NCI-H748 treated with DMSO at 0.1 percent for 48 hours (cell line): Measurements from ENCODE around the gene ROBO2.
A peak's percentile ranks its signal among the peaks of the same experiment; 100 is the strongest.

Experiments
- DNase-seq: peaks from one replicate; lab custom pipeline; 2025; lab: John Stamatoyannopoulos, UW

The ROBO2 gene

DNA sequence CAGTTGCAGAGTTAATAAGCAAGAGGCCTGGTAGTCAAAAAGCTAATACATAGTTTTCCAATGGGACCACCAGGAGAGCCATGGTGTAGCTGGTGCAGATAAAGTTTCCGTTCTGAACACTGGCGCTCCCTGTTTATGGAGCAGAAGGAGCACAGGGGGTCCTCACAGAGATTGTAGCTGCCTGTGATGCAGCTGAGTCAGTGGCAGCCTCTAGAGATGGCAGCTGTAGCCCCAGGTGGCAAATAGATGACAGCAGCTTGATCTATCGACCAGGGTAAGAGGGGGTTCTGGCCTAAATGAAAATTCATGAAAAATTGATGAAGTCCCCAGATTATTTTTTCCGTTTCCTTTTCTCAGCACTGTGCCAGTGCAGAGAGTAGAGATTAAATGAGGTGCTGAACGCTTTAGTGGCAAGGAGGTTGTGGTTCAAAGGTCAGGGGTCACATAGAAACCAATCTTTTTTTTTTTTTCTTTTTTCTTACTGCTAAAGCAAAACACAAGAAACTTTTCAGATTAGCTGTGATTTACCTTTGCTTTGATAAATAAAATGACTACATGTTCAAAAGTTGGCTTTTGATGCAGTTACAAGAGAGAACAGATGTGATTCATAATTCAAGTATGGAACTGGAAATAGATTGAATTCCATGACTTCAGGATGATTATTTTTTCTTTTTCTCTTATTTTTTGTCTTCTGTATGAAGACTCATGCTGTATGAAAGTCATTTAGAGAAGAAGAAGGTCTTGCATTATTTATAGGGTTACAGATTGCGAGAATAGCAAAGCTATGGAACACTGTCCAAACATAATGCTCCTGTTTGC, 63.3 kb downstream of the ROBO2 start:
- DNase-seq = no peak

DNA sequence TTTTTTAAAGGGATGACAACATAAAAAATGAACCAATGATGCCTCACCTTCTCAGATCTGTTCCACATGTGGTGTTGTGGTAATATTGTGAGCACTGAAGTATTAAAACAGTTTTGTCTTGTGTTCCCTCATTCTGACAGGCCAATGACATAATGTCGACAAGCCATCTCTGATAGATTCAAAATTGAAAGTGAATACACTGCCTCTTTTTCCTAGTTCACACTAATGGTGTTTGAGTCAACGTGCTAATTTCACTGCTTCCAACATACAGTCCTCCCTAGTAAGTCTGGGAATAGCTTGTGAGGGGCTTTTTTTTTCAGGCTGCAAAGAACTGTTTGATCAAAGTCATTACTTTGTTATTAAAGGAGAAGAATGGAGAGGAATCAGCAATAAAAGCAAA, 82.8 kb downstream of the ROBO2 start:
- no peak for DNase-seq

DNA sequence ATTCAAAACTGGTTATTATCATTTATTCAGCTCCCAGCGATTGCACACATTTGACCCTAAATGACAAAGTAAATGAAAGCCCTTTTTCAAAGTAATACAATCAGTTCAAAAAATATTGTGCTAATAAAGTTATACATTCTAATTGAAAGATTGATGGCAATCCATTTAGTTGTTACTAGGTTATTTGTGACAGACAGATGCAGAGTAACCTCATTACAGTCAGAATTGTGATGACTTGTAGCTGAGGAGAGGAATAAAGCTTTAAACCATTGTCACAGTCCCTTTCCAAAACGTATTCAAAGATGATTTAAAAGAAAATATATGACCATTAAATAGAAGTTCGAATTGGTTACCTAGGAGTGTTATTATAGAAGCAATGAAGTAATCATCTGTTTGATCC, 86.1 kb downstream of the ROBO2 start:
- no peak for DNase-seq

DNA sequence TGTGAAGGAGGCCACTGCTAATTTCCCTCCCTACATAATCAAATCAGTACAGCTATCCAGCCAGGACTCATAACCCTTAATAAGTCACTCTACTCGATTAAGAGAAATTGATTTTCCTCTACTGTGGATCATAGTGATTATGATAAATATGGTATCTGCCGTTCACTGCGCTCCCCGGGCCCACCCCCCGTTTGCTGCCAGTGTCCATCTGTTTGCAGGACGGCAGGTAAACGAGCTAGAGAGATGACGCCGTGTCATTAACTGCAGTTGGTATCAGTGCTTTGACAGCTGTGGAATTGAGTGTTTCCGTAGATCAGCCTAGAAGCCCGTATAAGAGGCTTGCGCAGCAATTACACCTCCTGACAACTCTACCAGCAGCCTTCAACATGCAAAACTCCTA, 94.9 kb downstream of the ROBO2 start:
- DNase-seq = no peak

DNA sequence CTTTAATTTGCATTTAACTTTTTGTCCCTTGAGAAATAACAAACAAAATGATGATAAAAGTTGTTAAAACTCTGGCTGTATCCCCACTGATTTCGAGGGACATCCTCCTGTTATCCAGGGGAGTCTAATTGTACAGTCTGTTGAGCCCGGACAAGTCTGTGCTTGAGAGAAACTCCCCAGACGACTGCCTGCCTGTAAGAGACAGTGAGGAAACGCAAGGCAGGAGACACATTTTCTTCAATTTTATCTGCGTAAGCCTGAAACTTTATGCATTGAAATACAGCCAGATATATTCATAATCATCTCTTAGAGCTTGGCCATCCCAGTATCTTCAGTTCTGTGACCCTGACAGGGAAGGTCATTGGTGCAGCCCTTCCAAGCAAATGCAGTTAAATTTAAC, 97.7 kb downstream of the ROBO2 start:
- DNase-seq = no peak

DNA sequence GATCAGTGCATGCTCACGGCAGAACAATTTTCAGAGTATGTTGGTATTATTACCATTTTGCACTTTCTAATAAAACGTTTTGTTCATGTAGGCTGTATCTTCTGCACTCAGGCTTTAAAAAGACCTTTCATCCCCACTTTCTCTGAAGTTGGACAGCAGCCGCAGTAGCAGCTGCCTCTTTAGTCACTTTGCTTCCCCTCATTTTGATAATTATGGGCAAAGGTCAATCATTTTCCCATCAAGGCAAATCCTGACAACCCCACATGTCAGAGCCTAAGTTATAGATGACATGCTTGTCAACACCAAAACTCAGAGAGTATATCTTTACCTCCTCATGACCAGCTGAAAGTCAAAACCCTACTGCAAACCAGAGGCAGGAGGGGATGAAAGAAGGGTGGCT, 99.7 kb downstream of the ROBO2 start:
- no peak for DNase-seq

DNA sequence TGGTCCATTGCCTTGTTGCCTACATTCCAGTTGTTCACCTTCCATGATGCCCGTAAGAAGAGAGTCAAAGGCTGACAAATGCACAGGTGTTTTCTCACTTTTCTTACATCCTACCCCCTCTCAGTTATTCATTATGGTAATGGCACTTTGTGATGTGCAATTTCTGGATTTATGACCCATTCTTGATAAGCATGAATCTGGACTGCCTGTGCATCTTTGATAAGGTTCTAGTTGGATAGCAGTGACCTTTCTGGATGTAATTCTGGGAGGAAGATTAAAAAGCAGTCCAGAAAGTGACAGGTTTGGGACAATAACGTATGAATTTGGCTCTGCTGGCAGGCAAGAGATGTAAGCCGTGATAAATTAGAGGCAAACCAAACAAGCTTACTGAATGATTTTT, 101.5 kb downstream of the ROBO2 start:
- no peak for DNase-seq

DNA sequence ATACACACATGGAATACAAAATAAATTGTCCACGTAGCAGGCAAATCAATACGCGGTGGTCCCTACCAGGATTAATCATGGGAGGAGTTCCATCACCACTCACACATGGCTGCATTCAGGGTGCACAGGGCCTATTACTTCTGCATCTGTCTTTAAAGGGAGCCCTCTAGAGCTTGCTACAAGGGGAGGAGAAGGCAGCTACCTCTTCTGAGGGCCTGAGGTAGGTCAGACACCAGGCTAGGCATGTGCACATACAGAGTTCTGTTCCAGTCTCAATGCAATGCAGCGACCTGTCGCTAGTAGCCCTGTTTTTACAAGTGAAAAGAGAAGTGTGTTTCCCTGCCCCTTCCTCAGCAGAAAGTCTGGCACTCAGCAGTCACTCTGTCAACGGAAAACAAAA, 102.7 kb downstream of the ROBO2 start:
- no peak for DNase-seq

DNA sequence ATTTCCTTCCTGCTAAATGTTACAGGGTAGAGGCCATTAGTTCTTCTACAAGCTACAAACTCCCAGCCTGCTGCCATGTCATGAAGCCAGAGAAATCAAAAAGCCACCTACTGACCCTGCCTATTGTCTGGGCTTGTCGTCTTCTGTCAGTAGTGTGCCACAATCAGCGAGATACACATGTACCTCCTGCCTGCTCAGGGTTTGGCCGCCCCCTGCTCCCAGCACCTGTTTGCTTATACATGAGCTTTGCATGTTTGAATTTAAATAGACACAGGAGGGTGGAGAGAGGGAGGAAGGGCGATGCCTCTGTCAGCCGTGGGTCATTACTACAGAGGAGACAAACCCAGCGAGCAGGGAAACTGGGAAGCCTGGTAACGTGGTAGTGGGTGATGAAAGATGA, 106.1 kb downstream of the ROBO2 start:
- peak; percentile 39 for DNase-seq

DNA sequence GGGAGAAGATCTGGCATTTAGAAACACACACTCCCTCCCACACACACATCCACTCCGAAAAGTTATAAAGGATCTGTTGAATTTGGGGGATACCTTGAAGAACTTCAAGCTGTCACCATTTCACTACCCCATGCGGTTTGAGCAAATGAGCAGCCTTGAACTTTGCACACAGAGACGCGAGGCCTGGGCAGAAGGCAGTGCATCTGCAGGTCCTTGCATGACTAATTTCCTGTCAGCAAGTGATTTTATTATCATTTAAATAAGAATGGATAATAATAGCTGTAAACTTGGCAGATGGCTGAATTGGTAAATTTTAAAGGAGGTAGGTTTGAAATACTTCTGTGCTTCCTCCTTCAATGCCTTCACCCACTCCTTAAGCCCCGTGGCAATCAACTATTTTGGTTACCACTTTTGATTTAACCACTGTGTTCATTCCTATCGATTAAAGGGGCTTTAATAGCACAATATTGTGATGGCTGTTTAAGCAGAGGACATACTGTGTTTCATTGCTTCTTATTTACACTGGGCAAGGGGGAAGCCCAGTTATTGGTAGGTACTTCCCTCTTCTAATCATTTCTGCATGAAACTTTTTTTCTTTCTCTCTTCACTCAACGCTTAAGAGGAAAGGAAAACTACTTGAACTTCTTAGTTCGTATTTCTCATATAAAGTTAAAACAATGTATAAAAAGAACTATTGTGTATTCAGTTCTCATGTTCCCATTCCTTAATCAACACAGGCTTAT, 108.1 kb downstream of the ROBO2 start:
- DNase-seq = no peak

DNA sequence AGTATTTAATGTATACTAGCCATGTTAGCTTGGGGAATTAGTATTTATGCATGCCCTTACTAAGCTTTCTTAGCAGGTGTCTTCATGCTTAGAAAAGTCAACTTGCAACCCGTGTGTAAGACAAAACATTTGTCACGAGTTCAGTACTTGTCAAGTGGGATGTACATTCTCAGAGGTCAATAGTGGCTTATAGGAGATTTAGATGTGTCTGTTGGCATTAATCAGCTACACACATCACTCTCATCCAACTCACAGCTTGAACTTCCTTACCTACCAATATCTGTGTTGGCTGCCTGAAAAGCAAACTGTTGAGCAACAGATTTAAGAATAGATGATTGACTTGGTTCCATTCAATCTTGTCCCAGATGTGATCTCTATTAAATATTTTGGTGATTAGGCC, 109.5 kb downstream of the ROBO2 start:
- no peak for DNase-seq

DNA sequence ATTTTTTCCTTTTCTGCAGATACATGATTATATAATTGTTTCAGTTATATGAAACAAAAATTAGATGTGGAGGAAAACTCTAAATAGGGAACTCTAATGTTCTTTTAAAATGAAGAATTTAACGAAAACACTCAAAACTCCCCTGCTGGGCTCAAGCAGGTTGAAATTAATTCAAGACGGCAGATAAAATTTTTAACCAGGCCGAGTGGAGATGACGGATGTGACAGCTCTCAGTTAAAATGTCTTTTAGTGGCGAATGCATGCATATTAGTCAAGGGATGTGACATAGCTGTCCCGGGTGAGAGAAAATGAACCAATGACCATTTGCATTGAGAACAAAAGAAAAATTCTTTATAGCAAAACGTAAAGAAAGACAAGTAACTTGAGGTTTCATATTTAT, 110.1 kb downstream of the ROBO2 start:
- DNase-seq = no peak

DNA sequence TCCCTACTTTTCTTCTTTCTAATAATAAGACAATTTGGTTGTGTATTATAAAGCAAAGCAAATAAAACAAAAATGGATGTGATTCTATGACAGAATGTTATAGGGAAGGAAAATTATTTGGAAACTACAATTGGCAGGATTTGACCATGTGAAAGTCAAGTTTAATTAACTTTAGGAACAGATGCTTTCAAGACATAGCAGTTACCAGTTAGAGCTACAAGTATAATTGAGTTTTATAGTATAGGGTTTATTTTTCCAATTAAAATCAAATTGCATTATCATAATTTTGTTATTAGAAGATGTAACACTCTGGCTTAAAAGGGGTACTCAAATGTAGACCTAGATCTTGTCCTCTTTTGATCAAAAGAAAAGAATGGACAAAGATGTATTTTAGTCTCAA, 110.9 kb downstream of the ROBO2 start:
- DNase-seq = no peak

DNA sequence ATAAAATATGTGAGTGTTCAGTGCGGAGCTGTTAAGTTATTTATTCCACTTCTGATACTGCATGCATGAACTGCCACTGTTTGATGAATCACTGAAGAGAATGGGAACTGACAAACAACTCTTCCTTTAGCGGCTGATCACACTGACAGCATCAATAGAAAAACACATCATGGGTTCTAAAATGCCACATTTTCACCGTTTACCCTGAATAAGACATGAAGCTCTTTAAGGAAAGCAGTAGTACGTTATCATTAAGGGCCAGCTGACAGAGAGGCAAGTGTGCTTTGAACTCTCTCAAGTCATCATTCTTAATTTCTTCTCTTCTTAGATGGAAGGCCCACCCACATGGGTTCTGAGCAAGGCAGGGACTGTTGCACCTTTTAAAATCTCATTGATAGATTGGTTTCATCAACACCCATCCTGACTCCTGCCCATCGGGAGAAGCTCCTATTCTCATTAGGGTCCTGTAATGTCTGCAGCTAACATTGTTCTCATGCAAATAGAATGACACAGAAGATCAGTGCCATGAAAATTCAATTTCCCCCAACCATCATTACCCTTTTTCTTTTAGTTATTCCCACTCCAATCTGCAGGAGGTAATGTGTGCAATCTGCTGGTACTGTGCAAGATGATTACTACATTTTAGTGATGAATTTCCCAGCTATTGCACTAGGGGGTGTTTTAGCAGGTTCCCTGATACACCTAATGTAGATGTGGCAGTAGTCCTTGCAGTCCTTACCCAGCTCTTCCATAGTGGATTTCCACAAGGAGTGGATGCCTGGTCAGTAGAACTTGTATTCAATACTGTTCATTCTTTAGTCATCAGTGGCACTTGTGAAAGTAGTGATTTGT, 119.1 kb downstream of the ROBO2 start:
- DNase-seq = no peak

DNA sequence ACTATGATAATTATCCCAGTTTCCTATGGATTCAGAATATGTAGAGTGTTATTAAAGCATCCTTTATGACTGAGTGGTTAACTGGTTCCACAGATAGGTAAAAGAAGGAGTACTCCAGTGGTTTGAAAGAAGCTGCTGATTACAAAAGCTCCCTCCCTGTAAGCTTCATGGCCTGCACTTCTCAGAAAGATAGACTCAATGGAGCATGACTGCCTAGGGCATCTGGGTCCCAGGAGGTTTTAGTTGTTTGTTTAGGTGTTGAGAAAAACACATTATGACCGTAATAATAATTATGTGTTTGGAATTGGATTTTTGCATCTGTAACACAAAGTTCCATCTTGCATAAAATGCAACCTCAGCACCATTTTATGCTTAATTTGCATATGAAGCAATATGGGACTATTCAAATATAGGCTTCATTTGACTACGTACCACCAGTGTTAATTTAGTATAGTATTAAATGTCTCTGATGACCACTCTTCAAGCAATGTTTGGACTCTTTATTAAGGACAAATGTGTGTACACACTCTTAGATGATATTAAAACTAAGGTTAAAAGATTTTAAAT, 121.1 kb downstream of the ROBO2 start:
- DNase-seq = no peak

DNA sequence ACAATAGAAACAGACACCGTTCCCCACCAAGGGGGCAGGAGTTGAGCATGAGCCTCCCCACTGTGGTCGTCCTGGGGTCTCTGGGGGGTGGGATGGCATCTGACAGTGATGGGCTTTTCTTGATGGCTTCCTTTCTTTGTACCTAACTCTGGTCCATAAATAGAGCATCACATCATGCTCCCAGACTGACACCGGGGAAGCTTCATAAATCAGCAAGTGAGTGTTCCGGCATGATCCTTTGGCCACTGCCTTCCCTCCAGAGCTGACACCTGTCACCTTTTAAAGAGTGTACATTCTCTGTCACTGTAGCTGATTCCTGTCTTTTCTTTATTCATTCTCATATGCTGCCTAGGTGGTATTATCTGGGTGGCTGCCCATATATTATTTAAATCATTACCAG, 129.9 kb downstream of the ROBO2 start:
- no peak for DNase-seq

DNA sequence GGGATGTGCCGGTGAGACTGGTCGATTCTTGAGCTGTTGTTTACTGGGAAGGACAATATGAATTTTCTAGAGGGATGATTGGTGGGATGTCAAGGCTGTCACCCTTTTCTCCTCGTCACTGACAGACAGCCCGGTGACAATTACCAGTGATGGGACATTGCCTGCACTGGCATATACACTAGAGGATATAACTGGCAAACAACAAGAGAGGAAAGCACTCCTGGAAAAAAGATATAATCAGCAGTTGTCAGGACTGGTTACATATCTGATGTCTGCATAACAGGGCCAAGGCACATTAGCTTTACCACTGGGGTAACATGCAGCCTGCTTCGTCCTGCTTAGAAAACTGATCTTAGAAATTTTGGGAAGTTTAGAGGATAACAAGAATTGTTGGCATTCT, 131.1 kb downstream of the ROBO2 start:
- no peak for DNase-seq

DNA sequence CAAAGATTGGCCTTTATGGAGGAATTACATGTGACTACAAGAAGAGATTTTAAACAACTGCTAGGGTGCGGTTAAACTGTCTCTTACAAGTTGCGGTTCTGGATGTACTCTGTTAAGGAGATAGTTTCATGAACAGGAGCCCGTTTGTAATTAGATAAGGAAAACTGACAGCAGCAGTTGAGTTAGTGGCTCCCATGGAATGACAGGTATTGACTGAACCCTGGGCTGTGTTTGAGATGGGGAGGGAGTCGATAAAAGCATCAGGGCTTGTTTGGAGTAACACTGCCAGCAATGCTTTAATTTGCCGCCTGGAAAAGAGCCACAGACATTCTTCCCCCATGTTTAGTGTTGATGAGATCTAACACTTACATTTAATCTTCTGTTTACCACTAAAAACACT, 139.9 kb downstream of the ROBO2 start:
- DNase-seq = no peak

DNA sequence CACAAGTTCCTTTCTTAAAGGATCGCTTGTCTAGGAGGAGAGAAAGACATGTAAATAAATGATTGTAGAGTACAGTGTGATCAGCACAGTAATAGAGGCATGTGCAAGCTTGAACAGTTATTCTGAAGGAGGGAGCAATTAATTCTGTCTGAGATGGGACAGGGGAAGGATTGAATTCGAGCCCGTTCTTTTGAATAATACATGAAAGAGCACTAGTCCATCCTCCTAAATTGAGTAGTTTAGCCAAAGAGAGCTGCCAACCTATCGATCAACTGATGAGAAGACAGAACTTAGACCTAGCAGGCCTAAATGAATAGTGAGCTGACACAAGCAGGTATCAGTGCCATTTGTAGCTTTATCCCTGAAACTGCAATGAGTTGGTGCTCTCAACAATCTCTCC, 142.4 kb downstream of the ROBO2 start:
- no peak for DNase-seq

DNA sequence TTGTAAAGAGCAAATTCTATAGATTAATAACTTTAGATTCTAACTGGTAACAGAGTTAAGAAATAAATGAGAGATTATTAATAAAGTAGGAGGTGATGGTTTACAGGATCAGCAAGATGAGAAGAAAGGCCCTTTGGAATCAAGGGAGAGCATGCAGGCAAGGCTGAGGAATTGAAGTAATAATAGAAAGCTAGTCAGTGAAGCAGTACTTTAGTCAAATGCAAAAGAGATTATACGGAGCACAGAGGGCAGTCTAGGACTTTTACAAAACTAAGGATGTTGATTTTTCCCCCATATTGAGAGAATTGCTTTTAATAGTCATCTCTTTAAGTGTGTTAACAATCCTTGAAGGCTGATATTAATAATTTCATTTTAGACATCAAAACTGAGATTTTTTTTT, 146.4 kb downstream of the ROBO2 start:
- DNase-seq = no peak

DNA sequence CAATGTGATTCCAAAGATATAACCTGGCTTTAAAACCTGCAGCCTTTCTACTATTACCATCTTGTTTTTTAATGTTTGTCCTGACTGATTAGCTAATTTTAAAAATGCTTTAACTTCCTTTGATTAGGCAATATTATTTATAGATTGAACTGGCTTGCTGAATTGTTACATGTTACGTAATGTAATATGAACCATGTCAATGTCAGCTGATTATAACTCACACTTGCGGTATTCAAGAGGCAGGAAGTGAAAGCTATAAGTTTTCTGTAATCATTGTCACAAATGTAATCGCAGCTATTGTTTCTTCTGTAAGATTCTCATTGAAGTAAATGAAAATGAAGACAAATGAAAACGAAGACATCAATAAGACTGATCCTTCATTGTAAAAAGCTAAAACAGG, 146.8 kb downstream of the ROBO2 start:
- no peak for DNase-seq

DNA sequence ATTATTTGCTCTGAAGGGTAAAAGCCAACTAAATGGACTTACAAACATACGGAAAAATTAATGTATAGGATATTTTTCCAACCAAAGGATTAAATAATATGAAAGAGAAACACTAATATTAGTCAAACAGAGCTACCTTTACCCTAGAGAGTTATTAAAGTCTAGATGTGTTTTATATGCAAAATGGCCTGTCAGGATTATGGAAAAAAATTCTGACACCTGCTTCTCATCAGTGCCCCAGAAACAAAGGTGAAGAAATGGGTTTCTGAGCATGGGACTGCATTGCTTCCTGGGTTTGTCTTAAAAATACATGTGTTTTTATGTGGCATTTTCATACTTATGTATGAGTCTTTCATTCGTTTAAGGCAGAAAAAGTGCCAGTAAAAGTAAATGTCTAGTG, 148.3 kb downstream of the ROBO2 start:
- no peak for DNase-seq

DNA sequence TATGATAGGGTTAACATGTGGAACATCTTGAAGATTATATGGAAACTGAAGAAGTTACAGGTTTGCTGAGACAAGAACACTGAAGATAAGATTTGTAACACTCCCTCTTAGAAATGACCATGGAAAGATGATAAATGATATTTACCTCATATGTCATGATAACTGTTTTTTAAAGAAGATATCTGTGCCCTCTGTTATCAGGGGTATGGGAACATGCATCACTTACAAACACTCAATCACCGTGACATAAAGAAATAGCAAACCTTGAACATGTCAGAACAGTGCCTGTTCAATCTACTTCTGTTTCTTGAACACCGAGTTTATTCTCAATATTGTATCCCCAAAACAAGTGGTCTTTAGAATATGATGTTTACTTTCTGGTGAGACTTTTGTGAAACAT, 149.4 kb downstream of the ROBO2 start:
- no peak for DNase-seq
